Suppressor macrophage treated with lipopolysaccharide for 1 hour (primary cell): ENCODE measurements around the gene GAREM1.

Experiments used
- DNase-seq, 3 donors: peaks; one replicate each; pipeline ENCODE4 v3.0.0-alpha.2; 2020 to 2022

The GAREM1 gene

DNA sequence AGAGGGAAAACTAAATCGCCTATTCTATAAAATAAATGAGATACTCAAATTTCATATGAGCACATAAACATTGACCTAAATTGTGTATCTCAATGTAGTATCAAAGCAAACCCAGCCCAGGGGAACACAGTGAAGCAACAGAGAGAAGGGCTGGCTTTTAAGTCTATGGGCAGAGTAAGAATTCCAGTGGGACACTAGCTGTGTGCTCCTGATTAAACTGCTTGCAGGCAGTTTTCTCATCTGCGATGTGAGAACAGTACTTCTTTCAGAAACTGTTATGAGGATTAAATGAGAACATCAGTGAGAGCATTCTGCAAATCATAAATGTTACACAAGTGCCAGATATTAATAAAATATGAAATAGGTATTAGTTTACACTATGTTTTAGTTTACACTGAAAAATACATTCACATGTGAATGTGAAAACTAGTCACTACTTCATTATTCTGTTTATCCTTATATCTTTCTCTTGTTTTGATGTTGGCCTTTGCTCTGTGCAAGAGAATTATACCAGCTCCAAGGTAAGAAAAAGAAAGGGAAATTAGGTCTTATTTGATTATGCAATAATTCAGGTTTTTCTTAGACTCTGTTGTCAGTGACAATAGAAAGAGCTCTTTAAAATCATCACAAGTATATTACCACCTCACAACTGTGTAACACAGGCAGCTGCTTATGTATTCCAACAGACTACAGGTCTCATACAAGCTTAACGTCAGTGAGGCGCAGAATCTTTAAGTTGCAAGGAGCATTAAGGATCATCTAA is 47.5 kb downstream of the GAREM1 start:
- DNase-seq, result no peak

DNA sequence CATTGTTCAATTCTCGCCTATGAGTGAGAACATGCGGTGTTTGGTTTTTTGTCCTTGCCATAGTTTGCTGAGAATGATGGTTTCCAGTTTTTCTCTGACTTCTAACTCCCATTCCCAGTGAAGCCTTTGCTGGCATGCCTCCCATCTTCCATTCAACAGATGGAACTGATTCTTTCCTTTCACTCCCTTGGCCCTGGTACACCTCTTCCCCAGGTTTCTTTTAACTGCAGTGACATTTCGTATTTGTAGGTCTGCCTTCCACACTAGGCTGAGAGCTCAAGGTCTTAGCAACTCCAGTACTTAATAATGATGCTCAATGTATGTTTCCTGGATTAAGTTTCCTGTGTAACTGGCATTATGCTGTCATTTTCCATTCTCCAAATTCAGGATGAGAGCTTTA is 48.5 kb downstream of the GAREM1 start:
- no peak for DNase-seq

GRCh38 chr18:32420084-32420750 is 50.5 kb downstream of the GAREM1 start:
- DNase-seq, result peak; percentile 21 to 52 (median 49)

GRCh38 chr18:32418148-32418547 is 52.5 kb downstream of the GAREM1 start:
- DNase-seq, result no peak

- DNase-seq, result no peak
These were observed 65.1 kb downstream of the GAREM1 start for GRCh38 chr18:32405588-32405987.

- no peak for DNase-seq
These were observed 69.1 kb downstream of the GAREM1 start for GRCh38 chr18:32401621-32402020.

DNA sequence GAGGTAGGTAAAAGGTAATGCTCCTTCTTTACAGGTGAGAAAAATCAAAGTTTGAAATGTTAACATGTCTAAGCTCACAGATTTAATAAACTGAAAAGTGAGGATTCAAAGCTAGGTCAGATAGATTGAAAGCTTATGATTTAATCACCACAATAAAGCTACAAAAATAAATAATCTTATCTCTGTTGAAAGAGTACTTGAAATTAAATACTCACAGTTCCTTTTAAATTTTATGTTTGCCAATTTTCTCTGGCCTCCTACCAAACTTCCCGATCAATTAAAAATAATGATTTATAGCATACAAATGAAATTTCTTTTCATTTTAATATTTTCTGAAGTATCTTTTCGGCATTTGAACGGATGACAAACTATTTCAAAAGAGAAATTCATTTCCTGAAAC is 77.3 kb downstream of the GAREM1 start:
- DNase-seq, result no peak

GRCh38 chr18:32391126-32391525 is 79.6 kb downstream of the GAREM1 start:
- peak in 2 of 3 donors; percentile 5 to 19 for DNase-seq

GRCh38 chr18:32389858-32390257 is 80.8 kb downstream of the GAREM1 start:
- DNase-seq, result no peak

- DNase-seq, result no peak
These were observed 81.5 kb downstream of the GAREM1 start for GRCh38 chr18:32389191-32389590.

DNA sequence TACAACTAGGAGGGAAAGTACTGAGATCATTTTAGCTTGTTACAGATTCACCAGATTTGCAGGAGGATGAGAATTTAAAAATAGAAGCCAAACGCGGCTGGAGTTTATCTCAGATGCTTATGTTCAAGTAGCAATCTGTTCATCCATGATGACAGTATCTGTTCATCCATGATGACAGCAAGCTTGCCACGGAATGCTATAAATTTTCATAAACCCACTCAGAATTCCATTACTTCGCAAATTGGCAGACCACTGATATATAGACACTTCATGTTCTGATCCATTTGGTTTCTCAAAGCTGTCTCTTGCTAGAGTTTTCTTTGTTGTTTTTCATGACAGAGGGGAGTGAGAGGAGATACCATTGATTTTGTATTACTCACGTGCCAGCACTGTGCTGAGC is 84.2 kb downstream of the GAREM1 start:
- no peak for DNase-seq

DNA sequence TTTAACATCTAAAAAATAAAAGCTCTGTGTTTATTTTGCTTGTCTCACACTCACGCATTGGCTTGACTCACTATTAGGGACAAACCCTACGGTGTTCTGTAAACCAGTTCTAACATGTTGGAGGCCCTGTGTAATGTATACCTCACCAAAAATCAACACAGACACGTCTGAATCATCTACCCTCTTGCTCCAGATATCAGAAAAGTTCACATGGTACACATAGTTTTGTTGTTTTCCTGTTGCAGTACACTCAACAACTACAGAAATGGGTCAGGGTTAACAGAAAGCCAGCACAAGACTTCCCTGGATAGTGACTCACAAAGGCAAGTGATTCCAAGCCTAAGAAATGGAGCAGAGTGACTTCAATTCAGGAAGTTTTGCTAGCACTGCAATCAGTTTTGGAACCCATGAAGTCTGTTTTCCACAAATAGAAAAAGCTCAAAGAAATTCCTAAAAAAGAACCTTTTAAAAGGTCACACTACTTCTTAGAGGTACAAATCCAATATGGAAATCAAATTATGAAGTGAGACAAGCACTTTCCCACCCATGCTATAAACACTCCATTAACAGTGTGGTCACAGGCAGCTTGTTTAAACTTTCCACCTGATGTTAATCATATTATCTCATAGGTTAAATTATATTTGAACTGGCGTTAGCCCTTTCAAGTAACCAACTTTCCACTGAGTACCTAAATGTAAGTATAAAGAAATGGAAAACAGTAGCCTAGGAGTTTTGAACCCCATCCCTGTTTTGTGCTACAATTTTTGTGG is 87.4 kb downstream of the GAREM1 start:
- peak in 1 of 3 donors; percentile 23 for DNase-seq

- DNase-seq, result no peak
These were observed 88.9 kb downstream of the GAREM1 start for GRCh38 chr18:32381761-32382160.

DNA sequence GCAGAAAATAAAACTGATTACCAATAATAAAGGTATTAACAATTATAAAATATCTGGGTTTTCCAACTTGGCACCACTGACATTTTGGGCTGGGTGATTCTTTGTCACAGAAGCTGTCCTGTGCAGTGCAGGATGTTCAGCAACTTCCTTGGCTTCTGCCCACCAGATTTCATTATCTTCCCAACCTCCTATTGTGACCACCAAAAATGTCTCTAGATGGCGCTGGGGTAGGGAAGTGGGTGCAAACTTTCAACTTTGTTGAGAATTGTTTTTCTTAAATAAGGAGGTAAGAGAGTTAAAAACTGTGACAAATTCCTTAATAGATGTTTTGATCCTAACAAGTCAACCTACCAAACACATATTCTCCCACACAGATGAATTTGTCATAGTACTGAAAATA is 90.1 kb downstream of the GAREM1 start:
- peak in 1 of 3 donors; percentile 11 for DNase-seq

DNA sequence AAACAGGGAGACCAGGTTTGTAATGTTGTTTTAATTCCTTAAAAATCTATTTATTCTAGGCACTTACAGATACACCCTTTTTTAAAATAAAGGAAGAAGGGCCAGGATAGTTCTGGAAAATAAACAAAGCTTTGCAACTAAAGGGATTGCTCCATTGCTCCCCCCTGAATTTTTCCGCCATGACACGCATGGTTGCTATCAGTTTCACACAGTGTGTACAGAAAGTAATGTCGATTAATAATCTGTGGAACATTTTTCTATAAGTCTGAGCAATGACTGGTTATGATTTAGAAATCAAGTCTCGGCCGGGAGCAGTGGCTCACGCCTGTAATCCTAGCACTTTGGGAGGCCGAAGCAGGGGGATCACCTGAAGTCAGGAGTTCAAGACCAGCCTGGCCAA is 90.8 kb downstream of the GAREM1 start:
- DNase-seq, result no peak

- no peak for DNase-seq
These were observed 92.0 kb downstream of the GAREM1 start for GRCh38 chr18:32378705-32379104.

GRCh38 chr18:32373995-32374394 is 96.7 kb downstream of the GAREM1 start:
- DNase-seq, result no peak

DNA sequence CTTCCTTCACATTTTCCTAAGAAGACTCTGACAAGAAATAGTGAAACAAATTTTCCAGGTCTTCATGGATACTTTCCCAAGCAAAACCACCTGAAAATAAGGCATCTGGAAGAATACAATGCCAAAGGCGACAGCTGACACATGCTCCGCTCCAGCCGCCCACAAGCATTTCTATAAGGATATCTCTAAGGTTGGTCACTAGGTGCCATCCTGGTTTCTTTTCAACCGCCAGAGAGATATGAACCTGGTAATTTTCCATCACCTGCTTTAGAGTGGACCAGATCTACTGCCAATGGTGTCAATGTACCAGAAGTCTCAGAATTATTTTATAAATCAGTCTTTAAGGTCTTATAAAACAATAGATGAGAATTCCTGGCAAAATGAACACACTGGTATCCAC is 97.2 kb downstream of the GAREM1 start:
- no peak for DNase-seq

- no peak for DNase-seq
These were observed 98.2 kb downstream of the GAREM1 start for GRCh38 chr18:32372381-32373061.

DNA sequence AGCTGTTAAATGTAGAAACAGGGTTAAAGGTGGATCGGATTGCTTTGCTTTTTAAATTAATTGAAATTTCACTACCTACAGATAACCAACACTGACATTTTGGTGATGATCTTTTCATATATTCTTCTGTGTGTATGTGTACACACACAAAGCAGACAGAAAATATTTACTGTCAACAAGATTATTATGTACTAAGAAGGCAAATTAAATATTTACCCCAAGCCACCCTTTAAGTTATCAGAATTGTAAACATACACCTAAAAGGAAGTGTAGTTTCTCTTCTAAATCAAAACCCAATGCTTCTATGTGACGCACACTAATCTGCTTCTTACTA is 98.7 kb downstream of the GAREM1 start:
- DNase-seq, result no peak

- no peak for DNase-seq
These were observed 99.3 kb downstream of the GAREM1 start for GRCh38 chr18:32371384-32371783.

DNA sequence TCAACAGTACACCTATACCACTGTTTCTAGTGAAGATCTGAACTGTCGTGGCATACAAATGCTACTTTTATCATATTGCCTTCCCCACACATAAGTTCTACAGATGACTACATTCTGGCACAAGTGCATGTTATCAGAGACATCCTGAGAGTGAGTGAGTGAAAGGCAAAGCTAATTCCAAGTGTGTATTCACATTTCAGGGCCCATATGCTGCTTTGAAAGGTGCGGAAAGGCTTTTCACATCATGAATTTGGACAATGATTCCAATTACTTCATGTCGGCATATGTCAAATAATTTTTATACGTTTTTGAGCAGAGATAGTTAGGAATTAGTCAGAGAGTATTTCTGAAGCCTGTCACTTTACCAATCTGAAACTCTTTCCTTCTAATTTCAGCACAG is 101.7 kb downstream of the GAREM1 start:
- no peak for DNase-seq

DNA sequence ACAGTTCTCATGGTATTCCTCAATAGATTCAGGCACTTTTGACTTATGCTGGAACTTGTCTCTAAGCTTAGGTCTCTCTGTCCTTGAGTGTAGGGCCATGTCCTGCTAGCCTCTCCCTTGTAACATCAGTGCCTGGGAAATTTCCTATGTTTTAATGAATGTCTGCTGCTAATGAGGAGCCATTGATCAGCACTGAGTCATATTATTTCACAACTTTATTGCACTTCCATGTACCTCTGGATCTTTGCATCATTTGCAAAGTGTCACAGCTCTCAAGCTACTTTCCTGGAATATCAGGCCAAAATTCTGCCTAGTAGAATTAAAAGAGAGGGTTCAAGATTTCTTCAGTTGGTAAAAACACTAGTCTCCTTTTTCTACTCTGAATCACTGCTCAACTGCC is 102.5 kb downstream of the GAREM1 start:
- no peak for DNase-seq
